A549 (cell line): Measurements from ENCODE around the gene MYPOP.

Experiments used
- MAZ ChIP-seq: fragments of 150-350 bp; IDR thresholded peaks from 2 replicates; pipeline ENCODE4 v1.6.1; 2014; ENCODE audit warnings: antibody characterized with exemption, low read depth, low read length, borderline replicate concordance
- POLR2A ChIP-seq: IDR thresholded peaks from 2 replicates; pipeline ENCODE4 v1.6.1; 2012; ENCODE audit warnings: mild to moderate bottlenecking, low read length

DNA sequence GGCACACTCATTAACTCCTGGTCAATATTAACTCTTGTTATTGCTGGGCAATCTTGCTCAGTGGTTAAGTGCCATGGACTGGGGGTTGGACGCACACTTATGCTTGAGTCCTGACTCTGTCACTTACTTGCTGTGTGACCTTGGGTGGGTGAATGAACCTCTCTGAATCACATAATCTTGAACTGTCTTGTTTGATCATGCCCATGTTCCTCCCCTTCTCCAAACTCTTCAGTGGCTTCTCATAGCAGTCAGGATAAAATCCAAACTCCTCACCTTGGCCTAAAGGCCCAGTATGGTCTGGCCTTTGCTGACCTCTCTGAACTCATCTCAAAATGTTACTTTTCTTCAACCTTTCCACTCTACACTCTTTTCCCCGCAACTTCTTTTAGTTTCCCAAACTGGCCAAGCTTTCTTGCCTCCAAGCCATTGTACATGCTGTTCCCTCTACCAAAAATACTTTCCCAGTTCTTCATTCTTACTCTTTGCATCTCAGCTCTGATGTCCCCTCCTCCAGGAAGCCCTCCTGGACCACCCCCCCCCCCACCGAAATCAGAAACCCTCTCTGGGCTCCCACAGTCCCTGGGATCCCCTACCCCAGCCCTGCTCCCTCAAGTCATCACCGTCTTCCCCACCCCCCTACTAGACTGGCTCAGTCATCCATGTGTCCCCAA, 2.4 kb downstream of the MYPOP start:
- TF ChIP-seq MAZ (no peak), POLR2A (no peak)
